Astrocyte (in vitro differentiated cells and primary cell): Measurements from ENCODE around the gene PTPRK.

ENCODE experiments used
- EZH2 ChIP-seq: IDR thresholded peaks from 2 replicates; pipeline ENCODE4 v1.6.1; 2012; ENCODE audit warnings: mild to moderate bottlenecking, low read length, inconsistent platforms; ENCODE audit not compliant: insufficient read depth
- TF ChIP-seq, protein P1 (sequence below): IDR thresholded peaks from 2 replicates; pipeline ENCODE4 v1.5.1; 2011; ENCODE audit warnings: low read depth, mild to moderate bottlenecking, inconsistent platforms, low read length, moderate library complexity; ENCODE audit not compliant: insufficient read depth

DNA sequence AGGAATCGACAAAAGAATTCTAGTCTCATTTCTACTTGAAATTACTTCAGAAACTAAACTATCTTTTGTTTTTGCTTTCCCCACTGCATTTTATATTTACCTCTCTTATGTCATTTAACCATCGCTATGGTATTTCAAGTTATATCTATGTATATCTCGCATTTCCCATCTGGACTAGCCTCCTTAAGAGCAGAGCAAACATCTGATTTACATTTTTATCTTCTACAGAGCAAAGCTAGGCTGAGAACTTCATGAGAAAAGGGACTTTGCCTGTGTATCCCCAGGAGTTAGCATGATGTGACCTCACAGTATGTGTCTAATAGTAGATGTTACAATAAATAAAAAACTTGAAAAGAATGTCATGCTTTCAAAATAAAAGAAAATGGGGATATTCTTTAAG, 201.2 kb downstream of the PTPRK start:
- TF ChIP-seq EZH2, result no peak
- TF ChIP-seq, protein P1, sequence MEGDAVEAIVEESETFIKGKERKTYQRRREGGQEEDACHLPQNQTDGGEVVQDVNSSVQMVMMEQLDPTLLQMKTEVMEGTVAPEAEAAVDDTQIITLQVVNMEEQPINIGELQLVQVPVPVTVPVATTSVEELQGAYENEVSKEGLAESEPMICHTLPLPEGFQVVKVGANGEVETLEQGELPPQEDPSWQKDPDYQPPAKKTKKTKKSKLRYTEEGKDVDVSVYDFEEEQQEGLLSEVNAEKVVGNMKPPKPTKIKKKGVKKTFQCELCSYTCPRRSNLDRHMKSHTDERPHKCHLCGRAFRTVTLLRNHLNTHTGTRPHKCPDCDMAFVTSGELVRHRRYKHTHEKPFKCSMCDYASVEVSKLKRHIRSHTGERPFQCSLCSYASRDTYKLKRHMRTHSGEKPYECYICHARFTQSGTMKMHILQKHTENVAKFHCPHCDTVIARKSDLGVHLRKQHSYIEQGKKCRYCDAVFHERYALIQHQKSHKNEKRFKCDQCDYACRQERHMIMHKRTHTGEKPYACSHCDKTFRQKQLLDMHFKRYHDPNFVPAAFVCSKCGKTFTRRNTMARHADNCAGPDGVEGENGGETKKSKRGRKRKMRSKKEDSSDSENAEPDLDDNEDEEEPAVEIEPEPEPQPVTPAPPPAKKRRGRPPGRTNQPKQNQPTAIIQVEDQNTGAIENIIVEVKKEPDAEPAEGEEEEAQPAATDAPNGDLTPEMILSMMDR, result no peak
